Measurements from ENCODE around the gene PBX1.

Gene PBX1

GRCh38 chr1:164895026-164895912 lies 336.3 kb downstream of the PBX1 start:
- DNase-seq: no peak

GRCh38 chr1:164901031-164901430 lies 342.0 kb downstream of the PBX1 start:
- DNase-seq: no peak

Measured in activated CD8-positive, alpha-beta memory T cell treated with anti-CD3 and anti-CD28 coated beads, Interleukin-2, amount 50 U/mL, for 4 hours (primary cell).